Renal pelvis (tissue), 12 donors: Measurements from ENCODE around the gene OR4K13. TPM values are rescaled to one million over a fixed set of nuclear protein-coding genes. Genes with fewer than 3 reads are reported as not detected.

ENCODE experiments used
- DNase-seq: peaks from one replicate; pipeline ENCODE4 v3.0.0-alpha.2; 2013
- long read RNA-seq, 16 experiments: transcript quantifications; one replicate each; lab custom pipeline, GENCODE V29; 2026
- polyA plus RNA-seq, 3 donors: library from polyadenylated mRNA; unstranded; fragments of 120-200 nt; gene quantifications; one replicate each; pipeline ENCODE4 v1.2.1, GENCODE V29; 2013; ENCODE audit not compliant: insufficient read length in 3 of 3

Gene OR4K13
- under 1 TPM in 1 of 3 donors, not detected in 2; 0.01 TPM for polyA plus RNA-seq
- long read RNA-seq, donor 1: 0 reads
- long read RNA-seq, donor 2: 0 reads
- long read RNA-seq, donor 3: 0 reads
- long read RNA-seq, donor 4: 0 reads
- long read RNA-seq, donor 5: 0 reads
- long read RNA-seq, donor 6: 0 reads
- long read RNA-seq, donor 7: 0 reads
- long read RNA-seq, donor 8: 0 reads
- long read RNA-seq, donor 9: 0 reads
- long read RNA-seq, donor 10: 0 reads
- long read RNA-seq, donor 11, partial matches to known transcripts: 0 of 1 reads
- long read RNA-seq, donor 11, other reads (novel, unspliced or antisense): 0 of 1 reads
- long read RNA-seq, donor 12: 0 reads
- long read RNA-seq, donor 13: 0 reads
- long read RNA-seq, donor 14: 0 reads
- long read RNA-seq, donor 15: 0 reads
- long read RNA-seq, donor 16: 0 reads

GRCh38 chr14:20035938-20036337 lies at the start of gene OR4K13:
Gene OR4K13 (minus strand): TSS chr14:20036038. CDS start chr14:20034758, 1,280 bp downstream.
- DNase-seq: no peak

GRCh38 chr14:20059745-20060144 lies 23.9 kb upstream of the OR4K13 start, which contains the start of gene OR4L1:
Gene OR4L1 (plus strand): TSS chr14:20060045. CDS start chr14:20060045, 0 bp downstream.
- no peak for DNase-seq

GRCh38 chr14:20048202-20048601 lies 12.4 kb upstream of the OR4K13 start:
- no peak for DNase-seq

GRCh38 chr14:20044243-20044642 lies 8.4 kb upstream of the OR4K13 start:
- no peak for DNase-seq

GRCh38 chr14:20035449-20035848 lies 389 bp downstream of the OR4K13 start:
- DNase-seq: no peak

- DNase-seq: no peak
Measured at GRCh38 chr14:20031058-20031457, 4.8 kb downstream of the OR4K13 start.

GRCh38 chr14:20019257-20019865 lies 16.5 kb downstream of the OR4K13 start, which contains the start of gene OR4K14:
Gene OR4K14 (minus strand): TSS chr14:20019307. CDS start chr14:20015193, 4,114 bp downstream.
- no peak for DNase-seq

GRCh38 chr14:20008156-20008555 lies 27.7 kb downstream of the OR4K13 start:
- DNase-seq: no peak

GRCh38 chr14:20002319-20002718 lies 33.5 kb downstream of the OR4K13 start:
- DNase-seq: no peak

GRCh38 chr14:20001863-20002262 lies 34.0 kb downstream of the OR4K13 start, which contains the start of gene OR4Q2:
Gene OR4Q2 (plus strand): TSS chr14:20002163.
- no peak for DNase-seq

- DNase-seq: no peak
Measured at GRCh38 chr14:19993438-19993837, 42.4 kb downstream of the OR4K13 start.

Other genes with a start within 250 kb of the OR4K13 start
- gene OR4N2, start 232.3 kb downstream of the OR4K13 start, polyA plus RNA-seq: not detected
- gene OR4K2, start 160.9 kb downstream of the OR4K13 start, polyA plus RNA-seq: not detected
- gene OR4K5, start 115.4 kb downstream of the OR4K13 start, polyA plus RNA-seq: not detected
- not detected for gene OR4K1, start 105.1 kb downstream of the OR4K13 start, polyA plus RNA-seq
- not detected for gene OR4K15, start 60.4 kb downstream of the OR4K13 start, polyA plus RNA-seq
- not detected for gene OR4Q2, start 33.9 kb downstream of the OR4K13 start, polyA plus RNA-seq
- gene OR4K14, start 16.7 kb downstream of the OR4K13 start, polyA plus RNA-seq: not detected
- not detected for gene OR4L1, start 24.0 kb upstream of the OR4K13 start, polyA plus RNA-seq
- gene OR4K17, start 74.7 kb upstream of the OR4K13 start, polyA plus RNA-seq: under 1 TPM; 0.03 to 0.07 (median 0.05) TPM
- not detected for gene OR4N5, start 102.8 kb upstream of the OR4K13 start, polyA plus RNA-seq
- gene OR11G2, start 154.9 kb upstream of the OR4K13 start, polyA plus RNA-seq: under 1 TPM in 1 of 3 donors, not detected in 2; 0.09 TPM
- not detected for gene OR11H6, start 187.7 kb upstream of the OR4K13 start, polyA plus RNA-seq
- gene OR11H7, start 192.9 kb upstream of the OR4K13 start, polyA plus RNA-seq: 1 to 10 TPM in 1 of 3 donors, under 1 TPM in 2; 0.47 to 1.1 (median 0.61) TPM
- gene OR11H4, start 203.2 kb upstream of the OR4K13 start, polyA plus RNA-seq: under 1 TPM in 2 of 3 donors, not detected in 1; 0.06 to 0.18 TPM